H54 (cell line): ENCODE results near the gene RAB11FIP3.
A peak's percentile ranks its signal among the peaks of the same experiment; 100 is the strongest.

Experiments
- DNase-seq: peaks from one replicate; pipeline ENCODE4 v3.0.0; 2011; ENCODE audit warnings: low spot score, mixed read lengths; ENCODE audit not compliant: insufficient read length
- FAIRE-seq: peaks from 3 replicates; lab custom pipeline; 2011; peaks lifted over from hg19 to GRCh38; lab: Jason Lieb, UNC
- POLR2A ChIP-seq: IDR thresholded peaks from 2 replicates; pipeline ENCODE4 v1.6.1; 2011; ENCODE audit warnings: low read depth, mild to moderate bottlenecking, low read length

The RAB11FIP3 gene

DNA sequence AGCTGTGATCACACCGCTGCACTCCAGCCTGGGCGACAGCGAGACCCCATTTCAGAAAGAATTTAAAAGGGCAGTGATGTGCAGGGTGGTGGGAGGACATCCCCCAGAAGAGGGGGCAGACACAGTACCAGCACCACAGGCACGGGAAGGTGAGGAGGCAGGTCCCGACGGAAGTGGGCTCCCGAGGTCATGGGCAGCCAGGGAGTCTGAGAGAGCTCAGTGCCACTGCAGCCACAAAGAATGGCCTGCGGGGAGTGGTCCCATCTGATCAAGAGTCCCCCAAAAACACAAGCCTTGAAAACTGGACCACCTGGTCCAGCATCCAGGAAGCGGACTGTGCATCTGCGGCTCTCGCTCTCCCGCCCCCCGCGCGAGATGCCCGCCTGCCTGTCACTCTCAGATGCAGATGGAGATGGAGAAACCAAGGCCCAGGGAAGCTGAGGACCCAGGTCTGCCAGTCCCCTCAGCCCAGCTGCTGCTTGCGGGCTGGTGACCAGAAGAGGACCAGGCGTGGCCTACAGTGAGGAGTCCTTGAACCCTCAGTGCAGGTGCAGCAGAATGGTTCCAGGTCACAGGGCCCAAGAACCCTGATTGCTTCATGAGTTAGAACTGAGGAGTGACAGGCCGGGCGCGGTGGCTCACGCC is 97.8 kb downstream of the RAB11FIP3 start:
- no peak for TF ChIP-seq POLR2A
- no peak for DNase-seq
- FAIRE-seq = no peak

DNA sequence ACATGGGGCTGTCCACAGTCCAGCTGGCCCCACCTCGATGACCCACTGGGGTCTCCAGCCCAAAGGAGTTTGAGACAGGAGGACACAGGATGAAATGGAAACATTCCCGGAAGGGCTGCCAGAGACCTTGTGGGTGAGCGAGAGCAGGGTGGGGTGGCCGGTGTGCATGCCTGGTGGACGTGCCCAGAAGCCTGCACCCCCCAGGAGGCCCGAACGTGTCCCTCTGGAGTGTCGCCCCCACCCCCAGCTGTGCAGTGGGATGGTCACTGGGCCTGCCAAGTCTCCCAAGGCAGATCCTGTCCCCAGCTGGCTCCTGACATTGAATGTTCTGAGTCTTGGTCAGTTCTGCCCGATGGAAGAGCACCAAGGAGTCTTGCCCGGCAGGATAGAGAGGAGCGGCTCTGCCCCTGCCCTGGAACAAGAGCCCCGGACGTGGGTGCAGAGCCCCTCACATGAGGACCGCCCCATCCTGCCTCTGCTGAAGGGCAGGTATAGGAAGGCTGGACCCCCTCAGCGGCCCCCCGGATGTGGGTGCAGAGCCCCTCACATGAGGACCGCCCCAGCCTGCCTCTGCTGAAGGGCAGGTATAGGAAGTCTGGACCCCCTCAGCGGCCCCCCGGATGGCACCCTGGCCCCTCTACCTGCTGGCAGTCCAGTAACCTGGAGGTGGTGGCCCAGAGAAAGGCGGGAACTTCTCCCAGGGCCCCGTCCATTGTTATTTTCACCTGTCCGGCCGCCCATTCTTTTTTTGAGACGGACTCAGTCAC is 99.0 kb downstream of the RAB11FIP3 start:
- 0 out of 2 replicates have a peak, but pooled peaks have one; percentile 7 for TF ChIP-seq POLR2A
- no peak for DNase-seq

DNA sequence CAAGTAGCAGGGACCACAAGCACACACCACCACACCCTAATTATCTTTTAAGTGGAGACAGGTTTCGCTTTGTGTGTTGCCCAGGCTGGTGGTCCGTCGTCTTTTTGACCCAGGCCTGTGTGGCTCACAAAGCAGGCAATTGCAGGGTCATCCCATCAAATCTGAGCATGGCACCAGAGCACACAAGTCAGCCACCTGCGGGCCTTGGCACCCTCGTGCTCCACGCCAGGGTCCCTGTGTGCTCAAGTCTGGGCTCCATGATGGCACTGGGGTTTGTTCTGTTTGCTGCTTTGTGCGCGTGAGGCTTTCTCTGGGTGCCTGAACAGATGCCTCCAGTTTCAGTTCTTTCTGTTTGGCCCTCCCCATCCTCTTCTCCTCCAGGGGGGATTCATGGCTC is 99.7 kb downstream of the RAB11FIP3 start:
- no peak for DNase-seq
- no peak for TF ChIP-seq POLR2A
- FAIRE-seq = no peak

More for the DNA sequence above, 99.0 kb downstream of the RAB11FIP3 start:
- FAIRE-seq = no peak

DNA sequence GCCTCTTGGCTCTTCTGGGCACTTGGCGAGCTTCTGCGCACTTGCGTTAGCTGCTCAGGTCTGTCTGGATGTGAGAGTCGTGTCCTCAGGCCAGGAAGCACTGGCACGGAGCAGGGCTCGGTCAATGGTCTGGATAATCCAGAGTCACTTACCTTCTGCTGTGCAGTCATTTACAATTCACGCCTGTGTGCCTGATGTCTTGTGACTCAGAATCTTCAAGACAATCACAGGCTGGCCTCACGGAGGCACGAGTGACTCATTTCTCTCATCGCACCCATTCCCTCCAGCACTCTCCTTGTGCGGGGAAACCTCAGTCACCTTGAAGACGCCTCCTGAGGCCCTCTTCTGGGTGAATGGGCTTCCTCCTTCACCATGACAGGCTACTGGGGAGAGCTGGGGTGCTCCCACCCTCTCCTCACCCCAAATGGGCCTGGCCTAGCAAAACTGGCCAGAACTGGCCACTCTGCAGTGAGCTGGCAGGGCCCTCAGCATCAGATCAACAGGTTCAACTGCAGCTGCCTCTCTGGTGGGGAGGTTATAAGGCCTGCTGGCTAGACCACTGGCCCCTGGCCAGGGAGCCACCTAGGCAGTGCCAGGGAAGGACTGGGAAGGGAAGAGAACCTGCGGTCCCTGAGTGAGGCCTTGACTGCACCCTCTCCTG is 100.2 kb downstream of the RAB11FIP3 start:
- TF ChIP-seq POLR2A = no peak
- peak; percentile 91 for DNase-seq
- FAIRE-seq = peak; percentile 85

DNA sequence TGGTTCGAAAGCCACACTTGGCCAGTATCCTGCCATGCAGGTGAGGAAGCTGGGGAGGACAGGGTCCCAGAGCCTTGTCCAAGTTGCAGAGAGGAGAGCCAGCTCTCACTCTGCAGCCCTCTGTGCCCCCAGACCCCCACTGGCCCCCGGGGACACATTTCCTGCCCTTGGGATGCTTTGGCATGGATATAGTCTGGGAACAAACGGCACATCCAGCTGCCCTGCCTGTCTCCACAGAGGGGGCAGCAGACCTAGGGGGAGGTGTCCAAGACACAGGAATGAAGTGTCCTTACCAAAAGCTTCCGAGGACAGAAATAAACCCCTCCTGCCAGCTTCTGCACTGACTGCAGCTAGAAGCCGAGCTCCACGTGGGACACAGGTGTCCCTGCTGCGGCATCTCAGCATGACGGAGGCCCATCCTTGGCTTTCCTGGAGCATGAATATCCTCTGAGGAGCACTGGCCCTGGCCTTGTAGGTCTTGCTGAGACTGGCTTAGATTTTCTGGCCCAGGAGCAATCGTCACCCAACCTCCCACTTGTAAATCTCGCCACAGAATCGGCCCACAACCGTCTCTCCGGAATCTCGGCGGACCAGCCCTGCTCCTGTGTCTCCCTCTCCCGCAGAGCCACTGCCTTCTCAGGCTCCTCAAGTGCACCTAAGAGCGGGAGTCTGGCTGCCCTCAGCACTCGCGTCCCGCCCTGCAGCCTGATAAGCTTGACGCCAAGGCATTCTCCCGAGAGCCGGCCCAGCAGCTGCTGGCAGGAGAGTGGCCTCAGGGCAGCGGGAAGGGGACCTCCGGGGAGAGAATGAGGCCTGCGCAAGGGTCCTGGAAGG is 100.9 kb downstream of the RAB11FIP3 start:
- TF ChIP-seq POLR2A = no peak
- no peak for DNase-seq
- no peak for FAIRE-seq

DNA sequence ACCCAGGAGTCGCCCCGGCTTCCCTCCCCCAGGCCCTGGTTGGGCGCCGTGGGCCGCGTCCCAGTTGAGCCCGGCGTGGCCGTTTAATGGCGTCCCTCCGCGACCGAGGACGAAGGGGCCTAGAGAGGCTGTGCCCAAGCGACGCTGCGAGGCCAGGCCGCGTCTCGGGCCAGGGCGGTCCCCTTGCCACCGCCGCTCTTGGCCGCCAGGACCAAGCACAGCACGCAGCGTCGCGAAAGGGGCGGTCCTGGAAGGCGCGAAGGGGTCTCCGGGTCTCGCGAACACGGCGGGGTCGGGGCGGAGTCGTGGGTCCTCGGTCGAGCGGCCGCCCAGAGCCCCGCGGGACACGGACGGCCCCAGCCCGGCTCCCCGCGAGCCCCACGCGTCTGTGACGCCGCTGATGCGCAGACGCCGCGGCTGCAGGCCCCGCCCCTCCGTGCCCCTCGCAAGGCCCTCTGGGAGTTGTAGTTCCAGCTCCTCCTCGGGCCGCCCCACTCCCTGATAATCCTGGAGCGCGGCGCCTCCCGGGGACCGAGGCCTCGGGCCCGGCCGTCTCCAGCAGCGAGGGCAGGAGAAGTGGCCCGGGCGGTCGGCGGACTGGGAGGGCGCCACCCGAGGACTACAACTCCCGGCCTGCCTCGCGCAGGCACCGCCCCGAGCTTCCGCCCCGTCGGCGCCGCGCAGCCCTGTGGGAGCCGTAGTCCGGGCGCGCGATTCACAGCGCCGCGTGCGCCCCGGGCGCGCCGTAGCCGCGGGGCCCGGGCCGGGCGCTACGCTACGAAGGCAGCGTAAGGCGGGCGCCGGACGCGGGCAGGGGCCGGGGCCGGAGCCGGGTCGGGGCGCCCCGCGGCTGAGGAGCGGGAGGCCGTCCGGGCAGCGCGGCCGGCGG is 101.8 kb downstream of the RAB11FIP3 start, which contains the start of gene CAPN15:
Gene CAPN15 (plus strand): TSS at position 698 of the 889 bp plus-strand sequence. CDS start 19,127 bp downstream, outside the sequence.
- DNase-seq (peak; percentile 67), FAIRE-seq (no peak)
- TF ChIP-seq POLR2A = peak; percentile 66

DNA sequence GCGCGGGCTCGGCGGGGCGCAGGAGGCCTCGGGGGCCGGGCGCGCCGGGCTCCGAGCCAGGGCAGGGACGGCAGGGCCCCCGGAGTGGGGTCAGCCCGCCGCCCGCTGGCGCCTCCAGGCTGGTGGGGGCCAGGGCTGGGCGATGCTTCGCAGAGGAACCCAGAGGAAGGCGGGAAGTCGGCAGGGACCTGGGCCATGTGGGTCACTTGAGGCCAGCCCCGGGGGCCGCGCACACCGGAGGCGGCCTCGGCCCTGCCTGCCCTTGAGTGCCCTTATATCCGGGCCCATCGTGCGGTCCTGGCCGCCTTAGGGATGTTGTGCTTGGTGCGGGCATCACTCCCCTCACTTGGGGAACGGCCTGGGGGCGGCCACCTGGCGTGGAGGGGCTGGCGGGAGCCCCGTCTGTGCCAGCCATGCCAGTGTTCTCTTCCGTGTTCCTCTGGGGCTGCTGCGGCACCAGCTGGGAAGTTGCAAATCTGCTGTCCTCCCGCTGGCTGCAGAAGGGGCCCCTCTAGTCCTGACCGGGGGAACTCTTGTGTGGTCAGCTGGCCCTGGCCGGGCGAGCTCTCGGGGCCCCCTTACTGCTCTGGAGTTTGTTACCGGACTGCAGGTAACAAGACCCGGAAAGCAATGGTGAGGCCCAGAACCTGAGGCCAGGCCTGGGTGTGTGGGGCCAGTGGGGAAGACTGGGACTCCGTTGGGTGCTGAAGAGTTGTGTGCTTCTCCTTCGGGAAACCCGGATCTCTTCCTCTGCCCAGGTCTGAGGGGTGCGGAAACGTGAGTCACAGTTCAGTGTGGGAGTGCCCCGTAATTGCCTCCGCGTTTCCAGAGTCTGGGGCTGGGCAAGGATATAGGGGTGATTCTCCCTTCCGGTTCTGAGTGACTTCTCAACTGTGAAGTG is 102.9 kb downstream of the RAB11FIP3 start:
- peak; percentile 54 for TF ChIP-seq POLR2A
- FAIRE-seq (no peak), DNase-seq (peak; percentile 80)

DNA sequence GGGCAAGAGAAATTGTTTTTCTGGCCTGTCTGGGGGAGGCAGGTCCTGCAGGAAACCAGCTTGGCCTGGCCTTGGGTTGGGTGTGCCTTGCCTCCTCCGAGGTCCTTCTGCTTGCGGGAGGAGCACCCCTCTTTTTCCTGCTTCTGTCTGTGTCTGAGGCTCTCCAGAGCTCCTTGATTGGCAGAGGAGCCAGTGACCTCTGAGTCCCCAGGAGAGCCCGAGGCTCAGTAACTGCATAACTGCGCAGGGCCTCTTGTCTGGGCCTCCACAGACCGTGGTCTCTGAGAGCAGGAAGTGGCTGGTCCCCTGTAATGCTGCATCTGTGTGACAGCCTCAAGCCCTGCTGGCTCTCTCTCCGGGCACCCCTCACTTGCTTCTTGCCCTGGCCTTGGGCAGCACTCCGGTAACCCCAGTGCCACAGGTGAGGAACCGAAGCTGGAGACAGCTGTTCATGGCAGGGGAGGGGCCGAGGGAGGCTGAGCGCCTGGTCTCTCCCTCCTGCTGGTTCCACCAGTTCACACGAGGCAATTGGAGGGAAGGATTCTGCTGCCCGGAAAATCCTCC is 103.6 kb downstream of the RAB11FIP3 start:
- DNase-seq (no peak), FAIRE-seq (no peak)
- no peak; the same call in 1 of the 2 replicates for TF ChIP-seq POLR2A

DNA sequence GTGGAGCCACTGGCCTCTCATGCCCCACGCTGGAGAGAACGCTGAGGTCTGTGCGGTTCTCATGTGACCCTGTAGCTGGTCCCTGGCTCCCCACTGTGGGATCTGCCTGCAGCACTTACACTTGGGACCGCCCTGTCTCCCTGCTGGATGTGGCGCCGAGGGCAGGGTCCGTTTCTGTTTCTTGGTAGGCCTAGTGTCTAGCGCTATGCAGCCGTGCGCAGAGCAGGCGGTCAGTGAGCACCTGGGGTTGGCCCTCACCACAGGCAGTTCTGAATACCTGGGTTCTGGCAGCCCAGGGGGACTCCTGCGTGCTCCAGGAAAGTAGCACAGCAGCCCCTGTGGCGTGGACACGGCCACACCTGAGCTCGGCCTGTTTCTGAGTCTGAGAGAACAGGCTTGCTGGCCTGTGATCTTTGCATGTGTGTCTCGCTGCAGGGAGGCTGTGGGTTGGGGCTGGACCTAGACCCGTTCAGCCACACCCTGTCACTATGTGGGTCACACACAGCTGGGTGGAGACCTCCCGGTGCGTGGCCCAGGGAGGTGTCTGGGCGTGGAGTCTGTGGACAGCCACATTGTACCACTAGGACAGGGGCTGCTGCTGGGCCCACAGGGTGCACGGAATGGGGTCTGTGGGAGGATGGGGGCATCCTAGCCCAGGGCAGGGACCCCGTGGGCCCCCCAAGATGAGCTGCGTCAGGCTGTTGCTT is 104.8 kb downstream of the RAB11FIP3 start:
- DNase-seq = no peak
- FAIRE-seq = no peak
- no peak for TF ChIP-seq POLR2A

DNA sequence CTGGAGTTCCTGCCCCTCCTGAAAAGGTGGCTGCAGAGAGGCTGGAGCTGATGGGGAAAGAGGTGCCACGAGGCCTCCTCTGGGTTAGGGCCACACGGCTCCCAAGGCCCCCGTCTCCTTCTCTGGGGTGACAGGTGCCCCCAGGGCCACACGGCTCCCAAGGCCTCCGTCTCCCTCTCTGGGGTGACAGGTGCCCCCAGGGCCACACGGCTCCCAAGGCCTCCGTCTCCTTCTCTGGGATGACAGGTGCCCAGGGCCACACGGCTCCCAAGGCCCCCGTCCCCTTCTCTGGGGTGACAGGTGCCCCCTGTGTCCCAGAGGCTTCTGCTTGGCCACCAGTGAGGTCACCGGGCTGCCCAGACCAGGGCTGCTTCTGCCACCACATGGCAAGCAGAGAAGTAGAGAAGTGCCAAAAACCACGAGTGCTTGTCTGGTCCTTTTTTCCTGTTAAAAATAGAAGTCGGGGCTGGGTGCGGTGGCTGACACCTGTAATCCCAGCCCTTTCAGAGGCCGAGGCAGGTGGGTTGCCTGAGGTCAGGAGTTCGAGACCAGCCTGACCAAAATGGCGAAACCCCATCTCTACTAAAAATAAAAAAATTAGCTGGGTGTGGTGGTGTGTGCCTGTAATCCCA is 106.2 kb downstream of the RAB11FIP3 start:
- DNase-seq (no peak), FAIRE-seq (no peak)
- no peak for TF ChIP-seq POLR2A
